Measurements from ENCODE around the gene MAL.

DNA sequence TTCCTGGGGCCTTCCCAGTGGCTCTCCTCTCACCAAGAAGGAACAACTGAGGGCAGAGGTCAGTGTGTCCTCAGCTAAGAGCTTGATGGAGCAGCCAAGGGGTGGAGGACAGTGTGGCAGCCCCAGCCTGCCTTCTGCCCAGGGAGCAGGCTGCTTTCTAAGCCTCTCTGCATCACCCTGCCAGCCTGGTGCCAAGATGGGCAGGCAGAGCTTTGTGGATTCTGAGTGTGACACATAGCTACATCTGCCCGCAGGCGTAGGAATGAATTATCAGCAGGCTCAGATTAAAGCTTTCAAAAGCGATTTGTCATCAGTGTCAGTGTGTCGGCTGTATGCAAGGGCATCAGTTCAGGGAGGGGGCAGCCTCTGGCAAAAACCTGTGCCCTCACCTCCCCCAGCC lies 8.7 kb downstream of the MAL start:
- TF ChIP-seq POLR2AphosphoS5 (IDR thresholded peaks at IDR 0.05; ENCODE audit: low read depth, low read length), result no peak
- TF ChIP-seq, protein P1, sequence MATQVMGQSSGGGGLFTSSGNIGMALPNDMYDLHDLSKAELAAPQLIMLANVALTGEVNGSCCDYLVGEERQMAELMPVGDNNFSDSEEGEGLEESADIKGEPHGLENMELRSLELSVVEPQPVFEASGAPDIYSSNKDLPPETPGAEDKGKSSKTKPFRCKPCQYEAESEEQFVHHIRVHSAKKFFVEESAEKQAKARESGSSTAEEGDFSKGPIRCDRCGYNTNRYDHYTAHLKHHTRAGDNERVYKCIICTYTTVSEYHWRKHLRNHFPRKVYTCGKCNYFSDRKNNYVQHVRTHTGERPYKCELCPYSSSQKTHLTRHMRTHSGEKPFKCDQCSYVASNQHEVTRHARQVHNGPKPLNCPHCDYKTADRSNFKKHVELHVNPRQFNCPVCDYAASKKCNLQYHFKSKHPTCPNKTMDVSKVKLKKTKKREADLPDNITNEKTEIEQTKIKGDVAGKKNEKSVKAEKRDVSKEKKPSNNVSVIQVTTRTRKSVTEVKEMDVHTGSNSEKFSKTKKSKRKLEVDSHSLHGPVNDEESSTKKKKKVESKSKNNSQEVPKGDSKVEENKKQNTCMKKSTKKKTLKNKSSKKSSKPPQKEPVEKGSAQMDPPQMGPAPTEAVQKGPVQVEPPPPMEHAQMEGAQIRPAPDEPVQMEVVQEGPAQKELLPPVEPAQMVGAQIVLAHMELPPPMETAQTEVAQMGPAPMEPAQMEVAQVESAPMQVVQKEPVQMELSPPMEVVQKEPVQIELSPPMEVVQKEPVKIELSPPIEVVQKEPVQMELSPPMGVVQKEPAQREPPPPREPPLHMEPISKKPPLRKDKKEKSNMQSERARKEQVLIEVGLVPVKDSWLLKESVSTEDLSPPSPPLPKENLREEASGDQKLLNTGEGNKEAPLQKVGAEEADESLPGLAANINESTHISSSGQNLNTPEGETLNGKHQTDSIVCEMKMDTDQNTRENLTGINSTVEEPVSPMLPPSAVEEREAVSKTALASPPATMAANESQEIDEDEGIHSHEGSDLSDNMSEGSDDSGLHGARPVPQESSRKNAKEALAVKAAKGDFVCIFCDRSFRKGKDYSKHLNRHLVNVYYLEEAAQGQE (IDR thresholded peaks at IDR 0.05; ENCODE audit: insufficient read depth in 1 of 2, low read depth in 2 of 2, low read length in 2 of 2), result no peak
- TF ChIP-seq TAF1 (IDR thresholded peaks at IDR 0.05; ENCODE audit: borderline replicate concordance, insufficient read depth, low read length), result no peak
- TF ChIP-seq FOXP2 (optimal IDR thresholded peaks at IDR 0.05; ENCODE audit: borderline replicate concordance, extremely low read depth, extremely low read length, insufficient read depth), result no peak
